ENCODE measurements around the gene UFC1.

UFC1 gene

DNA sequence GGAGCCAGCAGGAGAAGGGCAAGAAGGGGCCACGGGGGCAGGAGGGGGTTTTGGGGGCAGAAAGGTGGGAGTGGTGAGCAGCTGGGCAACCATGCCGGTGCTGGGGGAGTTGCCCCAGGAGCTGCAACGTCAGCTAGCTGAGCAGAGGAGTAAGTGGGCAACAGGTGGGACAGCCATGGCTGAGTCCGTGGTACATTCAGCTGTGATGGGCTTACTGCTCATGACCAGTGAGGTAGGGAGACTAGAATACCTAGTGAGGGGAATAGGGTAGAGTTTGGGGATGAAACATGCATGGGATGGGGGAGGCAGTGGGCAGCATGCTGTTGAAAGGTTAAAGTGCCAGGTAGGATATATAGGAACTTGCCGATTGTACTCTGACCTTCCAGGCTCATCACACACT is 7.9 kb downstream of the UFC1 start:
- H3K4me3 ChIP-seq (ENCODE audit: control insufficient read depth, low read depth, low read length): no peak overlapping the region
- TF ChIP-seq, protein P1, sequence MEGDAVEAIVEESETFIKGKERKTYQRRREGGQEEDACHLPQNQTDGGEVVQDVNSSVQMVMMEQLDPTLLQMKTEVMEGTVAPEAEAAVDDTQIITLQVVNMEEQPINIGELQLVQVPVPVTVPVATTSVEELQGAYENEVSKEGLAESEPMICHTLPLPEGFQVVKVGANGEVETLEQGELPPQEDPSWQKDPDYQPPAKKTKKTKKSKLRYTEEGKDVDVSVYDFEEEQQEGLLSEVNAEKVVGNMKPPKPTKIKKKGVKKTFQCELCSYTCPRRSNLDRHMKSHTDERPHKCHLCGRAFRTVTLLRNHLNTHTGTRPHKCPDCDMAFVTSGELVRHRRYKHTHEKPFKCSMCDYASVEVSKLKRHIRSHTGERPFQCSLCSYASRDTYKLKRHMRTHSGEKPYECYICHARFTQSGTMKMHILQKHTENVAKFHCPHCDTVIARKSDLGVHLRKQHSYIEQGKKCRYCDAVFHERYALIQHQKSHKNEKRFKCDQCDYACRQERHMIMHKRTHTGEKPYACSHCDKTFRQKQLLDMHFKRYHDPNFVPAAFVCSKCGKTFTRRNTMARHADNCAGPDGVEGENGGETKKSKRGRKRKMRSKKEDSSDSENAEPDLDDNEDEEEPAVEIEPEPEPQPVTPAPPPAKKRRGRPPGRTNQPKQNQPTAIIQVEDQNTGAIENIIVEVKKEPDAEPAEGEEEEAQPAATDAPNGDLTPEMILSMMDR (conservative IDR thresholded peaks at IDR 0.05; ENCODE audit: control insufficient read depth, insufficient read depth, low read depth, low read length): no peak
- no peak for DNase-seq (ENCODE audit: low read depth)

DNA sequence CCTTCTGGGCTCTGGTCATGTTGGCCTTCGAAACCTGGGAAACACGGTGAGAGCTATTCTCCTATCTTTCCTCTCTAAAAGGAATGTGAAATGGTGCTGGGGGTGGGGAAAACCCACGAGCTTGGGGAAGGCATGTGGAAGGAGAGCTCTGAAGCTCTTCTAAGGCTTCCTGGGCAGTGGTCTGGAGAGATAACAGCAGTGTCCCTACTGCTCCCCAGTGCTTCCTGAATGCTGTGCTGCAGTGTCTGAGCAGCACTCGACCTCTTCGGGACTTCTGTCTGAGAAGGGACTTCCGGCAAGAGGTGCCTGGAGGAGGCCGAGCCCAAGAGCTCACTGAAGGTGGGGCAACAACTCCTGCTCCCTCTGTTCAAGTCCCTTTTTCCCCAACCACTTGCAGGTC is 8.3 kb downstream of the UFC1 start:
- TF ChIP-seq, protein P1 (conservative IDR thresholded peaks at IDR 0.05; ENCODE audit: control insufficient read depth, insufficient read depth, low read depth, low read length): no peak
- no peak for DNase-seq (ENCODE audit: low read depth)
- no peak overlapping the region for H3K4me3 ChIP-seq (ENCODE audit: control insufficient read depth, low read depth, low read length)

DNA sequence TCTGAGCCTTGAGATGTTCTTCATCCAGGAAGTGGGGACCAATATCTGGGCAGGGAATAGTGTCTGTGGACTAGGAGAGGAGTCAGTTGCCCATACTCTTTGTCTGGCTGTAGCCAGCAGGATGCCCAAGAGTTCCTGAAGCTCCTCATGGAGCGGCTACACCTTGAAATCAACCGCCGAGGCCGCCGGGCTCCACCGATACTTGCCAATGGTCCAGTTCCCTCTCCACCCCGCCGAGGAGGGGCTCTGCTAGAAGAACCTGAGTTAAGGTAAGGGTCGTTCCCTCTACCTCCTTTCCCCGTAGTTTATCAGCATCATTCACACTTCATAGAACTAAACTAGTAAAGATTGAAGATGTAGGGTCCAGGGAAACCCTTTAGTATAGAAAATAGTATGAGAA is 9.0 kb downstream of the UFC1 start:
- no peak for DNase-seq (ENCODE audit: low read depth)
- TF ChIP-seq, protein P1 (conservative IDR thresholded peaks at IDR 0.05; ENCODE audit: control insufficient read depth, insufficient read depth, low read depth, low read length): no peak
- H3K4me3 ChIP-seq (ENCODE audit: control insufficient read depth, low read depth, low read length): no peak overlapping the region

DNA sequence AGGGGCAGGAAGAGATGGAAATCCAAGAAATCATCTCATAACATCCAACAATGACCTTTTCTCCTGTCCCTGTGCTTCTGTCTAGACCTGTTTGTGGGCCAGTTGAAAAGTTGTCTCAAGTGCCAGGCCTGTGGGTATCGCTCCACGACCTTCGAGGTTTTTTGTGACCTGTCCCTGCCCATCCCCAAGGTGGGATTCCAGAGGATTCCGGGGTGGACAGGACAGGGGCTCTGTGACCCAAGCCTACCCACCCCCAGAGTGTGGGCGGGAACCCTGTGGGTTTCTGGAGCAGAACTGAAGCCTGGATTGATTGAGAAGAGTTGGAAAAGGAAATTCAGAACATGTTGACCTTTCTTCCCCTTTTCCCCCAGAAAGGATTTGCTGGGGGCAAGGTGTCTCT is 10.0 kb downstream of the UFC1 start:
- TF ChIP-seq, protein P1 (conservative IDR thresholded peaks at IDR 0.05; ENCODE audit: control insufficient read depth, insufficient read depth, low read depth, low read length): no peak
- H3K4me3 ChIP-seq (ENCODE audit: control insufficient read depth, low read depth, low read length): no peak overlapping the region
- no peak for DNase-seq (ENCODE audit: low read depth)

DNA sequence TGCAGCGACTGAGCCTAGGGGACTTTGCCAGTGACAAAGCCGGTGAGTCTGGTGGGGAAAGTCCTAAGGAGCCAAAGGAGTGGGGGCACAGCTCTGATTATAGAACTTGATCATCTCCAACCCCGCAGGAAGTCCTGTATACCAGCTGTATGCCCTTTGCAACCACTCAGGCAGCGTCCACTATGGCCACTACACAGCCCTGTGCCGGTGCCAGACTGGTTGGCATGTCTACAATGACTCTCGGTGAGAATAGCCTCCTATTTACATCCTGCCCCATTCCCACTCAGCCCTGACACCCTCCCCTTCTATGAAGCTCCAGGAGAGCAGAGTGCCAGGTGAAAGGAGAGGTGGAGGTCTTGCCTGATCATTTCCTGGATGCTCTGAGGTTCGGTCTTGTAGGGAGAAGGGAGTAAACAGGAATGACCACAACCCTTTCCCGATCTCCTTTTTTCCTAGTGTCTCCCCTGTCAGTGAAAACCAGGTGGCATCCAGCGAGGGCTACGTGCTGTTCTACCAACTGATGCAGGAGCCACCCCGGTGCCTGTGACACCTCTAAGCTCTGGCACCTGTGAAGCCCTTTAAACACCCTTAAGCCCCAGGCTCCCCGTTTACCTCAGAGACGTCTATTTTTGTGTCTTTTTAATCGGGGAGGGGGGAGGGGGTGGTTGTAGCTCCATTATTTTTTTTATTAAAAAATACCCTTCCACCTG is 11.3 kb downstream of the UFC1 start:
- TF ChIP-seq, protein P1 (conservative IDR thresholded peaks at IDR 0.05; ENCODE audit: control insufficient read depth, insufficient read depth, low read depth, low read length): no peak
- DNase-seq (ENCODE audit: low read depth): no peak
- H3K4me3 ChIP-seq (ENCODE audit: control insufficient read depth, low read depth, low read length): peak overlapping the region; percentile 81

DNA sequence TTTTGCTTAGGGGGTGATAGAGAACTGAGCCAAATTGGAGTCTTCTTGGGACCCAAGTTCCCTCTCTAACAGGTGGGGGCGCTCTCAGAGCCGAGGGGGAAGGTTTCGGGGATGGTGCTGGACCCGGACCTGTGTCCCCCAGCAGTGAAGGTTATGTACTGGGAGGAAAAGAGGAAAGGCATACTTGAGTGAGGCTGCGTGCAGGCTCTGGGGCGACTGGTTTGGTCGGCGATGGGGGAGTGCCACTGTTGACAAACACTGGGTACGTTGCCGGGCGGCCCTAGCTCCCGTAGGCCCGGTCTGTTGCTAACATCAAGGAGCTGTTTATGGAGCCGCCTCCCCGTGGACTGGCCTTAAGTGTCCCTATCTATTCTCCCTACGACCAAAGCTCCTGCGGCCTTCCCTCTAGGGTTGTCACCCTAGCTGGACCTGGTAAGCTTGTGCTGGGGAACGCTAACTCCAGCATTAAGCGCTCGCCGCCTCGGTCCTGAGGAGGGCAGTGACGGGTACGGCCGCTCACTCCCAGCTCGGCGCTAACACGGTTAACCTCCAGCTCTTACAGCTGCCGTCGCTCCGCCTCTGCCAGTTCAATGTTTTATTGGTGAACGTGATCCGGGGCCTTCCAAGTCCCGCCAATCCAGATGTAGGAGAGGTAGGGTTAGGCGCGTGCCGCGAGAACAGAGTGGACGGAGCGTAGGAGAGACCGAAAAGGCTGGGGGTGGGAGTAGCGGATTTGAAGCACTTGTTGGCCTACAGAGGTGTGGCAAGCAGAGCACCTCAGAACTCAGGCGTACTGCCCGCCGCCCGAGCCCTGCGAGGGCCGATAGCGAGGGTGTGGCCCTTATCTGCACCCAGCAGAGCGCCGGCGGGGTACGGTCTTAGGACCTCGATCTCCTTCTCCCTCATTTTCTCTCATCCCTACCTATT is 12.2 kb downstream of the UFC1 start, which contains the start of gene PPOX:
Gene PPOX, plus strand, starts transcription at position 685 of the 927 bp plus-strand sequence. CDS start 422 bp downstream, outside the sequence.
- H3K4me3 ChIP-seq (ENCODE audit: control insufficient read depth, low read depth, low read length): peak within 1 kb of the TSS; percentile 81
- DNase-seq (ENCODE audit: low read depth): peak; percentile 98
- TF ChIP-seq, protein P1 (conservative IDR thresholded peaks at IDR 0.05; ENCODE audit: control insufficient read depth, insufficient read depth, low read depth, low read length): peak; percentile 57

Measured in fibroblast of mammary gland (primary cell).